IMR-90 (cell line): Measurements from ENCODE around the gene ACVR2B.

Source experiments
- BHLHE40 ChIP-seq: fragments of 150-350 bp; IDR thresholded peaks from 2 replicates; pipeline ENCODE4 v1.6.1; 2016; ENCODE audit warnings: mild to moderate bottlenecking, low read depth, low read length
- CEBPB ChIP-seq: IDR thresholded peaks from 2 replicates; pipeline ENCODE4 v1.6.1; 2012; ENCODE audit warnings: low read depth, low read length, improper control_type of control experiment
- CTCF ChIP-seq: conservative IDR thresholded peaks from 2 replicates; pipeline ENCODE4 v1.5.1; 2012; ENCODE audit warnings: mild to moderate bottlenecking, low read depth, low read length, improper control_type of control experiment
- ELK1 ChIP-seq: fragments of 150-350 bp; IDR thresholded peaks from 2 replicates; pipeline ENCODE4 v1.6.1; 2016; ENCODE audit warnings: low read depth, mild to moderate bottlenecking, low read length, moderate library complexity, borderline replicate concordance
- MAFK ChIP-seq: IDR thresholded peaks from 2 replicates; pipeline ENCODE4 v1.6.1; 2012; ENCODE audit warnings: low read depth, low read length, improper control_type of control experiment
- MXI1 ChIP-seq: IDR thresholded peaks from 2 replicates; pipeline ENCODE4 v1.6.1; 2012; ENCODE audit warnings: low read depth, mild to moderate bottlenecking, low read length, moderate library complexity, borderline replicate concordance
- NFE2L2 ChIP-seq: fragments of 150-350 bp; IDR thresholded peaks from 2 replicates; pipeline ENCODE4 v1.6.1; 2016; ENCODE audit warnings: low read depth, mild to moderate bottlenecking, low read length
- POLR2A ChIP-seq: IDR thresholded peaks from 2 replicates; pipeline ENCODE4 v1.6.1; 2012; ENCODE audit warnings: mild to moderate bottlenecking, low read depth, low read length
- RAD21 ChIP-seq: IDR thresholded peaks from 2 replicates; pipeline ENCODE4 v1.6.1; 2012; ENCODE audit warnings: low read length, improper control_type of control experiment
- RCOR1 ChIP-seq: IDR thresholded peaks from 2 replicates; pipeline ENCODE4 v1.6.1; 2012; ENCODE audit warnings: mild to moderate bottlenecking, low read length, improper control_type of control experiment; ENCODE audit not compliant: insufficient replicate concordance
- SMC3 ChIP-seq: fragments of 150-350 bp; IDR thresholded peaks from 2 replicates; pipeline ENCODE4 v1.6.1; 2016; ENCODE audit warnings: low read depth, mild to moderate bottlenecking, antibody characterized with exemption, low read length, moderate library complexity

- TF ChIP-seq POLR2A (no peak), CTCF (no peak), MAFK (no peak), RAD21 (no peak), NFE2L2 (no peak), BHLHE40 (no peak), ELK1 (no peak), SMC3 (no peak), RCOR1 (no peak), MXI1 (no peak), CEBPB (no peak)
Measured at GRCh38 chr3:38473229-38473628, 19.5 kb downstream of the ACVR2B start.
